ENCODE results near the gene SEPTIN8.
"Not testable (repeated sequence)": the region's sequence is repeated elsewhere in the genome, so short reads cannot be mapped to it uniquely, and the experiment has no call there.

The SEPTIN8 gene

GRCh38 chr5:132812781-132813598 is 36.0 kb upstream of the SEPTIN8 start, which contains the start of gene SOWAHA:
SOWAHA (plus strand) TSS chr5:132813302; CDS start chr5:132813622, 320 bp downstream.
- no peak for DNase-seq

- no peak for DNase-seq
Observed at GRCh38 chr5:132812123-132812765, 35.2 kb upstream of the SEPTIN8 start.

GRCh38 chr5:132810605-132811004 is 33.6 kb upstream of the SEPTIN8 start:
- no peak for DNase-seq

- DNase-seq, result no peak
Observed at GRCh38 chr5:132808866-132809265, 31.8 kb upstream of the SEPTIN8 start.

- no peak for DNase-seq
Observed at GRCh38 chr5:132808448-132808847, 31.4 kb upstream of the SEPTIN8 start.

- no peak for DNase-seq
Observed at GRCh38 chr5:132807163-132807838, 30.3 kb upstream of the SEPTIN8 start.

GRCh38 chr5:132806804-132807162 is 29.7 kb upstream of the SEPTIN8 start:
- DNase-seq, result not testable (repeated sequence)

- not testable (repeated sequence) for DNase-seq
Observed at GRCh38 chr5:132805872-132806271, 28.8 kb upstream of the SEPTIN8 start.

- DNase-seq, result not testable (repeated sequence)
Observed at GRCh38 chr5:132804219-132804618, 27.2 kb upstream of the SEPTIN8 start.

GRCh38 chr5:132802685-132803066 is 25.6 kb upstream of the SEPTIN8 start:
- DNase-seq, result not testable (repeated sequence)

- no peak for DNase-seq
Observed at GRCh38 chr5:132802044-132802684, 25.1 kb upstream of the SEPTIN8 start.

GRCh38 chr5:132800545-132800944 is 23.5 kb upstream of the SEPTIN8 start:
- DNase-seq, result no peak

GRCh38 chr5:132799392-132799791 is 22.4 kb upstream of the SEPTIN8 start:
- DNase-seq, result no peak

GRCh38 chr5:132797651-132798050 is 20.6 kb upstream of the SEPTIN8 start:
- DNase-seq, result no peak

- DNase-seq, result no peak
Observed at GRCh38 chr5:132791026-132791425, 14.0 kb upstream of the SEPTIN8 start.

GRCh38 chr5:132790201-132790865 is 13.3 kb upstream of the SEPTIN8 start:
- no peak for DNase-seq

GRCh38 chr5:132788990-132789886 is 12.2 kb upstream of the SEPTIN8 start:
- DNase-seq, result no peak

GRCh38 chr5:132788508-132788907 is 11.5 kb upstream of the SEPTIN8 start:
- no peak for DNase-seq

GRCh38 chr5:132787076-132787475 is 10.0 kb upstream of the SEPTIN8 start:
- no peak for DNase-seq

- no peak for DNase-seq
Observed at GRCh38 chr5:132785864-132786263, 8.8 kb upstream of the SEPTIN8 start.

- DNase-seq, result no peak
Observed at GRCh38 chr5:132785365-132785764, 8.3 kb upstream of the SEPTIN8 start.

- DNase-seq, result no peak
Observed at GRCh38 chr5:132782101-132782500, 5.1 kb upstream of the SEPTIN8 start.

All from activated T-cell treated with anti-CD3 and anti-CD28 coated beads, Interleukin-2, amount 50 U/mL, for 48 hours (primary cell).